GM12892 (cell line): ENCODE data around the gene PDE4DIP.
"Not testable (repeated sequence)": the region's sequence is repeated elsewhere in the genome, so short reads cannot be mapped to it uniquely, and the experiment has no call there.

ENCODE experiments used
- POLR2A ChIP-seq: IDR thresholded peaks from 2 replicates; pipeline ENCODE4 v1.6.1; 2011; ENCODE audit warnings: low read depth, low read length, control low read depth
- POLR2AphosphoS5 ChIP-seq: IDR thresholded peaks from 2 replicates; pipeline ENCODE4 v1.6.1; 2011; ENCODE audit warnings: low read depth, low read length, control low read depth
- TAF1 ChIP-seq: IDR thresholded peaks from 2 replicates; pipeline ENCODE4 v1.6.1; 2011; ENCODE audit warnings: low read depth, mild to moderate bottlenecking, control low read depth, low read length, borderline replicate concordance

DNA sequence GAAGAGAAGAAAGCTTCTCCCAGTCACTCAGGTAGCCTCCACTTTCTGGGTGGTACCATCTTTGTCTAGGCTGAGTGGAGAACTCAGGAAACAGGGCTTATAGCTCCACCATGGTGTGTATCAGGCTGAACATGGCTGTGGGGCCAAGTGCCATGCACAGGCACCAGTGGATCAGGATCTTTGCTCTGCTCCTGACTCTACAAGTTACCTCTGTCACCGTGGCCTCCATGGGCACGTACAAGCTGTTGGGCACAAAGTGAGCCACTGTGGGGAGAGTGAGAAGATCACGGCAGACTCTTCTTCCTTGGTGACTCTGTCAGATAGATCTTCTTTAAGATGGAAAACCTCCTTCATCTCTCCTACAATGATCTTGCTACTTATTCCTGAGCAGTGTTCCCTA is 165.5 kb downstream of the PDE4DIP start:
- not testable (repeated sequence) for TF ChIP-seq POLR2AphosphoS5, POLR2A, TAF1
